Prostate gland (tissue), 2 donors: ENCODE data around the gene HS3ST3A1. TPM values are rescaled to one million over a fixed set of nuclear protein-coding genes. Genes with fewer than 3 reads are reported as not detected.

Experiments
- DNase-seq: peaks from one replicate; pipeline ENCODE4 v3.0.0-alpha.2; 2019; ENCODE audit warnings: low spot score
- H3K27ac ChIP-seq, 2 donors: fragments of 200-600 bp; sonication (generic); 2 replicates each; pipeline ENCODE4 v1.5.1; 2017 to 2019
- H3K27me3 ChIP-seq: fragments of 200-600 bp; sonication (generic); replicated peaks from 2 replicates; pipeline ENCODE4 v1.5.1; 2019; ENCODE audit not compliant: insufficient read depth
- H3K36me3 ChIP-seq, 2 donors: fragments of 200-600 bp; sonication (generic); 1 replicate in 1 of 2; 2 replicates in 1 of 2; pipeline versions ENCODE4 v1.5.1 to v1.8.1; 2017 to 2019
- H3K4me1 ChIP-seq: fragments of 200-600 bp; sonication (generic); replicated peaks from 2 replicates; pipeline ENCODE4 v1.5.1; 2019
- H3K4me3 ChIP-seq, 2 donors: fragments of 200-600 bp; sonication (generic); 2 replicates each; pipeline ENCODE4 v1.5.1; 2017 to 2019
- H3K9me3 ChIP-seq: fragments of 200-600 bp; sonication (generic); 2 replicates; pipeline ENCODE4 v1.5.1; 2017
- POLR2A ChIP-seq: fragments of 450-650 bp; IDR thresholded peaks from one replicate; pipeline ENCODE4 v1.6.1; 2016; ENCODE audit warnings: antibody characterized with exemption, mild to moderate bottlenecking
- POLR2AphosphoS5 ChIP-seq: sonication (generic); formaldehyde crosslinking; IDR thresholded peaks from one replicate; pipeline ENCODE4 v1.6.1; 2017; ENCODE audit warnings: antibody characterized with exemption
- WGBS: methylation state at CpG from one replicate; pipeline ENCODE4 v1.1.5; 2018; 5-methylcytosine and 5-hydroxymethylcytosine counted together
- intact Hi-C: fragments of 100-400 bp; cut with DNase I; formaldehyde crosslinking; loops from one replicate; pipeline ENCODE4 v1.14.2; 2022
- total RNA-seq, 2 donors: library from RNA; depleted of rRNA; stranded (reverse); fragments of >200 nt; gene quantifications; one replicate each; pipeline ENCODE4 v1.1.0, GENCODE V29; 2016
- TF ChIP-seq, protein P1 (sequence below), 4 experiments: fragments of 200-600 bp in 2 of 4; fragments of 450-650 bp in 2 of 4; sonication (generic) in 2 of 4; IDR thresholded peaks; 1 replicate in 3 of 4; 2 replicates in 1 of 4; pipeline ENCODE4 v1.5.1; 2016 to 2019; ENCODE audit warnings: antibody characterized with exemption in 4 of 4, mild to moderate bottlenecking in 2 of 4, moderate library complexity in 2 of 4

The HS3ST3A1 gene
- total RNA-seq, 2 donors from 2014 or later: 3.1 to 14.3 TPM

DNA sequence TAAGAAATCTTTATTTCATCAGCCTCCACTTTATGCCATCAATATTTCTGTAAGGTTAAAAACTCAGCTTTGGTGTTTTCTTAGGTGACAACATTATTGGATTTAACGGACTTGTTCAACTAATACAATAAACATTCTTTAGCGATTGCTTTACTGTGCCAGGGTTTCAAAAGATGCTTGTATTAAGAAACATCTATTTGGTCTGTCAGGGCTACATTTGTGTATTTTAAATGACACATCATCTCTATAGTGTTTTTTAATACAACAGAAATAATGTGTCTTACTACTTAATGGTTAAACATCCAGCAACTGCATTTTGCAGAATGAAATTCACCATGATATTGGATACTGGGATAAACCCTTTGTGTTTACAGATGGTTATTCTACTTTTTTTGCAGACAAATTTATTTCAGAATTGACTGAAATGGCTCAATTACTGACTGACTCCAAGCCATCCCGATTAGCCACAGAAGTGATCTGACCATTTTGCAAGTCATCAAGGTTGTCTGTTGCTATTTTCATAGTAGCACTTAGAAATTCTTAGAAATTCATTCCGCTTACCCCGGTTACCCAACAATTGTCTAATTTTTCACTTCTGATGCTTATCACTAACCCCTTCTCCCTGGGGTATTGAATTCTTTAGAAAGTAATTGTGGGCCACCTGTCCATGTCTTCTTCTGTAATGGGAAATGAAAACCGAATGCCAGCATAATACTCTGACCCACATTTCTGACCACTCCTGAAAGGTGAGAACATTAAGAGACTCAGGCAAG is 63.7 kb downstream of the HS3ST3A1 start:
- intact Hi-C loops: no loop called here
- no peak overlapping the region for H3K4me3 ChIP-seq

DNA sequence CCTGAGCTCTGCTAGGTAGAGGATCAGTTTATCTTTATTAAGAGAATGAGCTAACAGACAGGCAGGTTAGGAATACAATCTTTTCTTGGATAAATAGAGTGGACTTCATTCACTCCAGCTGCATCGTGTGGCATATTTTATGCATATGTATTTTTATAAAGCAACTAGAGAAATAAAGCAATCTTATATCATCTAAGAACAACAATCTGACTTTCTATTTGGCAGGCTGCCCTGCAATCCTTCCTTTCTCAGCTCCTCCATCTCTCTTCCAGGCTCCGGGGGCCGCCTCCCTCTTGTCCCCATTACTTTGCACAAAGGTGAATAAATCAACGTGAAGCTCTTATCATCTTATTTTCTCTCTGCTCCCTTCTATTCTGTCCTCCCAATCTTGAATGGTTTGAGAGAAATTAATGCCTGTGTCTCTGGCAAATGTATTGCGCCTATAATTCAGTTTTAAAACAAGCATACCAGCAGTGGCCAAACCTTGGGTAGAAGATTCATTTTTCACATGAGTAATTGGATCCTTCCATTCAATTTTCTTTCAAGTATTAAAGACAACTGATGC is 64.5 kb downstream of the HS3ST3A1 start:
- Histone ChIP-seq H3K4me3 (no peak overlapping the region), H3K27me3 (no peaks in the 10 kb centered on the region), H3K27ac (no peak overlapping the region), H3K36me3 (no peaks in the 10 kb centered on the region), H3K9me3 (no peaks in the 10 kb centered on the region), H3K4me1 (no peaks in the 10 kb centered on the region)
- intact Hi-C loops: no loop called here
- DNase-seq: no peak
- 60% methylated on average over 5 of the region's 5 CpGs for WGBS
- TF ChIP-seq POLR2A: no peak
- TF ChIP-seq POLR2AphosphoS5: no peak

More for the DNA sequence above, 63.7 kb downstream of the HS3ST3A1 start:
- Histone ChIP-seq H3K9me3 (no peaks in the 10 kb centered on the region), H3K36me3 (no peaks in the 10 kb centered on the region), H3K4me1 (no peaks in the 10 kb centered on the region), H3K27me3 (no peaks in the 10 kb centered on the region), H3K27ac (no peak overlapping the region)
- no peak for DNase-seq
- WGBS: 78% methylated on average over 6 of the region's 6 CpGs
- no peak for TF ChIP-seq POLR2AphosphoS5
- no peak for TF ChIP-seq POLR2A
- TF ChIP-seq, protein P1, sequence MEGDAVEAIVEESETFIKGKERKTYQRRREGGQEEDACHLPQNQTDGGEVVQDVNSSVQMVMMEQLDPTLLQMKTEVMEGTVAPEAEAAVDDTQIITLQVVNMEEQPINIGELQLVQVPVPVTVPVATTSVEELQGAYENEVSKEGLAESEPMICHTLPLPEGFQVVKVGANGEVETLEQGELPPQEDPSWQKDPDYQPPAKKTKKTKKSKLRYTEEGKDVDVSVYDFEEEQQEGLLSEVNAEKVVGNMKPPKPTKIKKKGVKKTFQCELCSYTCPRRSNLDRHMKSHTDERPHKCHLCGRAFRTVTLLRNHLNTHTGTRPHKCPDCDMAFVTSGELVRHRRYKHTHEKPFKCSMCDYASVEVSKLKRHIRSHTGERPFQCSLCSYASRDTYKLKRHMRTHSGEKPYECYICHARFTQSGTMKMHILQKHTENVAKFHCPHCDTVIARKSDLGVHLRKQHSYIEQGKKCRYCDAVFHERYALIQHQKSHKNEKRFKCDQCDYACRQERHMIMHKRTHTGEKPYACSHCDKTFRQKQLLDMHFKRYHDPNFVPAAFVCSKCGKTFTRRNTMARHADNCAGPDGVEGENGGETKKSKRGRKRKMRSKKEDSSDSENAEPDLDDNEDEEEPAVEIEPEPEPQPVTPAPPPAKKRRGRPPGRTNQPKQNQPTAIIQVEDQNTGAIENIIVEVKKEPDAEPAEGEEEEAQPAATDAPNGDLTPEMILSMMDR (IDR thresholded peaks at IDR 0.05): no peak

DNA sequence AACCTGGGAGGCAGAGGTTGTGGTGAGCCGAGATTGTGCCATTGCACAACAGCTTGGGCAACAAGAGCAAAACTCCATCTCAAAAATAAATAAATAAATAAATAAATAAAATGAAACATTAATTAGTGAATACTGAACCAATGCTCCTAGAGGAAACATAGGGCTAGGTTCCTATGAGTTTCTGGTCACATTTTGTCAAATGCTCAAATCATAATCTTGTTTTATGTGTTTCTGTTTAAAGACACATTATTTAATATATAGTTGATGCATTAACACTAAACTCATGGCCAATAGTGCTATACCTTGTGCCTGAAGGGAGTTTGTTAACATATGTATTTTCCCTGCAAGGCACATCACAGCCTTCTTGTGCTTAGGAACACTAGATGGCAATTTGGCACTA is 66.8 kb downstream of the HS3ST3A1 start:
- WGBS: 100% methylated on average over 1 of the region's 1 CpG
- H3K9me3 ChIP-seq: no peaks in the 10 kb centered on the region
- intact Hi-C loops: no loop called here
- DNase-seq: no peak
- no peaks in the 10 kb centered on the region for H3K4me1 ChIP-seq
- no peaks in the 10 kb centered on the region for H3K27me3 ChIP-seq
- no peak for TF ChIP-seq POLR2A
- TF ChIP-seq, protein P1 (IDR thresholded peaks at IDR 0.05): no peak
- TF ChIP-seq POLR2AphosphoS5: no peak
- no peak overlapping the region for H3K4me3 ChIP-seq
- H3K27ac ChIP-seq: no peak overlapping the region
- H3K36me3 ChIP-seq: no peaks in the 10 kb centered on the region

DNA sequence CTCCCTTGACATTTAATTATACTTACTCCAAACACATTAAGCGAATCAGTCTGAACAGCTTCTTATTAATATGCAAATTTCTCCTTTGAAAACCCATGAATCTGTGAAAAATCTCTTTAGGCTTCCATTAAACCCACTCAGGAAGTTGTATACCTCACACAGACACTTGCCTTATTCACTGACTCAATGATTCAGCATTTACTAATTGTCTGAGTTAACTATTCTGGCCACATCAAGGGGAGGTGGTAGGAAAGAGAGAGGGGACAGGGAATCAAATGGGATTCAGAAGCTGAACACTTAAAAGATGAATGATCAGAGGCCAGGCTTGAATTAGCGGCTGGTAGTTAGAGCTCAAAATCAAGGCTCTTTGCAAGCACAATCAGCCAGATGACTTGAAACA is 70.0 kb downstream of the HS3ST3A1 start:
- 94% methylated on average over 2 of the region's 2 CpGs for WGBS
- H3K36me3 ChIP-seq: no peaks in the 10 kb centered on the region
- no peak overlapping the region for H3K4me3 ChIP-seq
- no peaks in the 10 kb centered on the region for H3K4me1 ChIP-seq
- H3K9me3 ChIP-seq: no peaks in the 10 kb centered on the region
- no peak for TF ChIP-seq POLR2AphosphoS5
- DNase-seq: no peak
- H3K27me3 ChIP-seq: no peaks in the 10 kb centered on the region
- intact Hi-C loops: no loop called here
- H3K27ac ChIP-seq: no peak overlapping the region

DNA sequence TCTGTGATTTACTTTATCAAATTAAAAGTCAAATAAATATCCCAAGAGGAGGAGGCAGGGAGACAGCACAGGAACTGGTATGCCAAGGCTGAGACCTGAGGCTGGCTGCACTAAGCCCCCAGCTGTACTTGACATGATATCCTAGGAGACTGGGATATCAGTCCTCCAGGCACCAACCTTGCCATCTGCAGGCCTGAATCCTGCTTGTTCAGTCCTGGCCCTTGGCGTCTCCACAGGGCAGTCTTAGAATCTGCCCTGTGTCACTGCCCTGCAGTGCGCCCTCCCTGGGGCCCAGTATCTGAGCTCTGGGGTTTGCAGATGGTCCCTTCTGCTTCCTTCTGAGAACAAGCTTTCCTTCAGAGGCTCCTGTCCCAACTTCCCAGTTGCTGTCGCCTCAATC is 75.9 kb downstream of the HS3ST3A1 start:
- no peak for DNase-seq
- intact Hi-C loops: no loop called here
- Histone ChIP-seq H3K9me3 (no peaks in the 10 kb centered on the region), H3K27me3 (no peaks in the 10 kb centered on the region), H3K4me1 (no peaks in the 10 kb centered on the region), H3K27ac (no peak overlapping the region), H3K36me3 (no peaks in the 10 kb centered on the region), H3K4me3 (no peak overlapping the region)
- 68% methylated on average over 3 of the region's 3 CpGs for WGBS
- TF ChIP-seq POLR2AphosphoS5 (no peak), POLR2A (no peak)
- TF ChIP-seq, protein P1 (IDR thresholded peaks at IDR 0.05): no peak

DNA sequence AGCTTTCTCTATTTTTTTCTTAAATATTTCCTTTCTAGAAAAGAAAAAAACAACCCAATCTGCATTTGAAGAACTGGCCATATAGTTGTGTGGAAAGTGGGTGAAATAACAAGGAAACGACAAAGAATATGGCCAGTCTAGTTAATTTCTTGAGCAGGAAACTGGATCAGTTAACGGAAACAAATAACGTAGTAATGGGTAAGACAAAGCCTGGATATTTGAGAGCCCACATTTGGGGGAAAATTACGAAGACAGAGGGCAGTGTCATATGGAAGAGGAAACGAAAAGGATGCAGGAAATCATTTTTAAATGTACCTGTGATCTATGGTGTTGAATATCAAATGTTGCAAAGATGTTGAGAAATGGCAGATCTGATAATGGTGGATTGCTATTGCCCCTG is 78.6 kb downstream of the HS3ST3A1 start:
- intact Hi-C loops: no loop called here
- Histone ChIP-seq H3K9me3 (no peaks in the 10 kb centered on the region), H3K27ac (no peak overlapping the region), H3K27me3 (no peaks in the 10 kb centered on the region), H3K36me3 (no peaks in the 10 kb centered on the region), H3K4me1 (no peaks in the 10 kb centered on the region), H3K4me3 (no peak overlapping the region)
- WGBS: 86% methylated on average over 5 of the region's 5 CpGs
- TF ChIP-seq, protein P1 (IDR thresholded peaks at IDR 0.05): no peak
- TF ChIP-seq POLR2A (no peak), POLR2AphosphoS5 (no peak)
- DNase-seq: no peak
